ENCODE results near the gene NAV1.
"Not testable (repeated sequence)": the region's sequence is repeated elsewhere in the genome, so short reads cannot be mapped to it uniquely, and the experiment has no call there.

Gene NAV1

GRCh38 chr1:201538612-201539551 lies at the start of gene NAV1:
Gene NAV1, plus strand, starts transcription at chr1:201539127. Its CDS starts 83,758 bp downstream, at chr1:201622885.
- DNase-seq = peak; percentile 80

GRCh38 chr1:201489643-201490261 lies 49.2 kb upstream of the NAV1 start:
- DNase-seq = no peak

GRCh38 chr1:201490708-201491131 lies 48.2 kb upstream of the NAV1 start:
- peak; percentile 71 for DNase-seq

- no peak for DNase-seq
These were observed 46.9 kb upstream of the NAV1 start for GRCh38 chr1:201491896-201492511.

- DNase-seq = not testable (repeated sequence)
These were observed 45.8 kb upstream of the NAV1 start for GRCh38 chr1:201493026-201493656.

- no peak for DNase-seq
These were observed 44.9 kb upstream of the NAV1 start for GRCh38 chr1:201493757-201494617.

- no peak for DNase-seq
These were observed 43.2 kb upstream of the NAV1 start for GRCh38 chr1:201495551-201496295.

GRCh38 chr1:201496296-201496690 lies 42.6 kb upstream of the NAV1 start:
- DNase-seq = no peak

GRCh38 chr1:201497935-201498509 lies 40.9 kb upstream of the NAV1 start:
- DNase-seq = no peak

- DNase-seq = no peak
These were observed 40.3 kb upstream of the NAV1 start for GRCh38 chr1:201498621-201499020.

- DNase-seq = no peak
These were observed 39.7 kb upstream of the NAV1 start for GRCh38 chr1:201499191-201499590.

- no peak for DNase-seq
These were observed 38.9 kb upstream of the NAV1 start for GRCh38 chr1:201499795-201500669.

- no peak for DNase-seq
These were observed 38.2 kb upstream of the NAV1 start for GRCh38 chr1:201500670-201501120.

- peak; percentile 61 for DNase-seq
These were observed 37.8 kb upstream of the NAV1 start for GRCh38 chr1:201501144-201501543.

- DNase-seq = no peak
These were observed 37.0 kb upstream of the NAV1 start for GRCh38 chr1:201501812-201502510.

- DNase-seq = no peak
These were observed 36.4 kb upstream of the NAV1 start for GRCh38 chr1:201502511-201502857.

GRCh38 chr1:201503397-201504176 lies 35.3 kb upstream of the NAV1 start:
- peak; percentile 98 for DNase-seq

- peak; percentile 40 for DNase-seq
These were observed 34.7 kb upstream of the NAV1 start for GRCh38 chr1:201504179-201504631.
